Endothelial cell of umbilical vein (primary cell): ENCODE data around the gene USP4. TPM values are rescaled to one million over a fixed set of nuclear protein-coding genes. Genes with fewer than 3 reads are reported as not detected.

Experiments
- BruUV-seq: library from RNA; stranded (reverse); fragments of 400-500 nt; replicated peaks from 2 replicates; lab custom pipeline; 2021; lab: Mats Ljungman, UMichigan
- CTCF ChIA-PET: fragments of 300-600, 350-600 bp; sonication (Branson Sonifier 250); formaldehyde crosslinking; loops from one replicate; lab custom pipeline; 2021; ENCODE audit warnings: antibody characterized with exemption, inconsistent platforms; lab: Charles Lee
- POLR2A ChIA-PET: fragments of 300-600, 350-600 bp; sonication (Branson Sonifier 250); formaldehyde crosslinking; loops from one replicate; lab custom pipeline; 2021; ENCODE audit warnings: antibody characterized with exemption, inconsistent platforms; lab: Charles Lee
- DNase-seq: peaks from one replicate; pipeline ENCODE4 v3.0.0-alpha.2; 2011; ENCODE audit warnings: low read depth, low spot score
- FAIRE-seq: peaks from 2 replicates; lab custom pipeline; 2011; peaks lifted over from hg19 to GRCh38; lab: Jason Lieb, UNC
- H2AFZ ChIP-seq: 2 replicates; pipeline ENCODE4 v1.6.0; 2012; ENCODE audit warnings: low read depth, low read length, control low read depth, inconsistent platforms
- H3K27ac ChIP-seq: 2 replicates; pipeline ENCODE4 v1.5.1; 2011; ENCODE audit warnings: low read depth, mild to moderate bottlenecking, control low read depth, low read length, moderate library complexity; ENCODE audit not compliant: insufficient read depth
- H3K27me3 ChIP-seq, 2 experiments: 2 replicates each; pipeline versions ENCODE4 v1.6.0 to v1.6.1; 2011; ENCODE audit warnings: low read length in 2 of 2, mixed read lengths in 1 of 2; ENCODE audit not compliant: control insufficient read depth in 2 of 2, insufficient read depth in 2 of 2
- H3K36me3 ChIP-seq, 2 experiments: 2 replicates in 1 of 2; 3 replicates in 1 of 2; pipeline ENCODE4 v1.5.1; 2011; ENCODE audit warnings: low read length in 2 of 2, mild to moderate bottlenecking in 1 of 2, moderate library complexity in 1 of 2; ENCODE audit not compliant: control insufficient read depth in 2 of 2, insufficient read depth in 2 of 2; ENCODE audit errors: extremely low read depth in 1 of 2
- H3K4me1 ChIP-seq: 3 replicates; pipeline ENCODE4 v1.5.1; 2011; ENCODE audit warnings: mild to moderate bottlenecking, low read length; ENCODE audit not compliant: control insufficient read depth, insufficient read depth; ENCODE audit errors: extremely low read depth
- H3K4me2 ChIP-seq: 2 replicates; pipeline ENCODE4 v1.6.1; 2011; ENCODE audit warnings: low read length, control low read depth, mixed read lengths; ENCODE audit not compliant: insufficient read depth
- H3K4me3 ChIP-seq, 3 experiments: fragments of 200-600 bp in 1 of 3; sonication (generic), shearing (Covaris generic) in 1 of 3; replicated peaks in 1 of 3; 2 replicates each; pipeline ENCODE4 v1.5.1; 2011 to 2016; ENCODE audit warnings: control low read depth in 3 of 3, low read length in 3 of 3, mild to moderate bottlenecking in 2 of 3, inconsistent platforms in 1 of 3, low read depth in 1 of 3, moderate library complexity in 1 of 3; ENCODE audit not compliant: insufficient read depth in 1 of 3
- H3K79me2 ChIP-seq: 2 replicates; pipeline ENCODE4 v1.6.0; 2012; ENCODE audit warnings: low read length, inconsistent platforms; ENCODE audit not compliant: control insufficient read depth, insufficient read depth
- H3K9ac ChIP-seq: replicated peaks from 2 replicates; pipeline ENCODE3; 2011; ENCODE audit warnings: low read length, control low read depth; ENCODE audit not compliant: insufficient read depth; ENCODE audit errors: extremely low read depth
- H3K9me1 ChIP-seq: replicated peaks from 3 replicates; pipeline ENCODE4 v1.6.0; 2011; ENCODE audit warnings: mild to moderate bottlenecking, low read length; ENCODE audit not compliant: control insufficient read depth, insufficient read depth; ENCODE audit errors: extremely low read depth
- H3K9me3 ChIP-seq: replicated peaks from 2 replicates; pipeline ENCODE4 v1.5.1; 2012; ENCODE audit warnings: low read length, inconsistent platforms; ENCODE audit not compliant: control insufficient read depth, insufficient read depth
- H4K20me1 ChIP-seq: replicated peaks from 2 replicates; pipeline ENCODE3; 2011; ENCODE audit warnings: mild to moderate bottlenecking, low read length; ENCODE audit not compliant: control insufficient read depth, insufficient read depth; ENCODE audit errors: extremely low read depth
- CTCF ChIP-seq, 2 donors: IDR thresholded peaks; 1 replicate in 1 of 2; 2 replicates in 1 of 2; pipeline ENCODE4 v1.5.1; 2011; ENCODE audit warnings: low read length in 2 of 2, mild to moderate bottlenecking in 2 of 2, moderate library complexity in 2 of 2, control low read depth in 1 of 2, inconsistent platforms in 1 of 2, low read depth in 1 of 2; ENCODE audit not compliant: insufficient read depth in 1 of 2; ENCODE audit errors: extremely low read depth in 1 of 2
- EZH2 ChIP-seq: IDR thresholded peaks from 2 replicates; pipeline ENCODE4 v1.6.1; 2012; ENCODE audit warnings: borderline replicate concordance, low read depth, mild to moderate bottlenecking, moderate library complexity, low read length, inconsistent platforms; ENCODE audit not compliant: severe bottlenecking
- FOS ChIP-seq: IDR thresholded peaks from 2 replicates; pipeline ENCODE4 v1.6.1; 2011; ENCODE audit warnings: mild to moderate bottlenecking, low read length, moderate library complexity, borderline replicate concordance; ENCODE audit not compliant: insufficient read depth
- GATA2 ChIP-seq: IDR thresholded peaks from 2 replicates; pipeline ENCODE4 v1.7.0; 2011; ENCODE audit warnings: low read depth, mild to moderate bottlenecking, moderate library complexity, mixed read lengths, low read length; ENCODE audit not compliant: insufficient read length, insufficient read depth
- JUN ChIP-seq: IDR thresholded peaks from 2 replicates; pipeline ENCODE4 v1.6.1; 2011; ENCODE audit warnings: borderline replicate concordance, low read depth; ENCODE audit not compliant: insufficient read length, insufficient read depth
- MAX ChIP-seq: IDR thresholded peaks from 2 replicates; pipeline ENCODE4 v1.6.1; 2011; ENCODE audit not compliant: insufficient read depth, insufficient read length
- MYC ChIP-seq: IDR thresholded peaks from one replicate; pipeline ENCODE4 v1.6.1; 2011; ENCODE audit warnings: mild to moderate bottlenecking, low read depth, low read length
- POLR2A ChIP-seq: IDR thresholded peaks from 2 replicates; pipeline ENCODE4 v1.6.1; 2012; ENCODE audit warnings: low read depth, mild to moderate bottlenecking, control low read depth, low read length
- POLR2AphosphoS5 ChIP-seq: IDR thresholded peaks from 2 replicates; pipeline ENCODE4 v1.6.1; 2012; ENCODE audit warnings: low read depth, mild to moderate bottlenecking, control low read depth, low read length, moderate library complexity; ENCODE audit not compliant: insufficient read depth
- dilution Hi-C: fragments of 300-500 bp; cut with MboI; formaldehyde crosslinking; loops from one replicate; pipeline ENCODE4 v1.15.0; 2019; ENCODE audit warnings: low sequenced_read_pairs; ENCODE audit not compliant: extremely low pct_ligation_motif_present
- intact Hi-C: fragments of 100-400 bp; cut with micrococcal nuclease; formaldehyde crosslinking; loops from one replicate; pipeline ENCODE4 v1.10.0; 2022
- polyA plus RNA-seq, 4 experiments: library from polyadenylated mRNA; depleted of rRNA in 3 of 4; stranded (reverse) in 3 of 4; unstranded in 1 of 4; fragments of >200 nt; gene quantifications; 2 replicates each; pipeline versions ENCODE4 v1.2.1 to v1.2.3, GENCODE V29; 2011 to 2012; ENCODE audit warnings: missing spikeins in 1 of 4
- total RNA-seq: library from RNA; stranded (reverse); gene quantifications from 2 replicates; pipeline ENCODE4 v1.2.3, GENCODE V29; 2021

Gene USP4
- total and polyA plus RNA-seq, 2 donors (not counting 3 experiments of a cell fraction or from before 2014, with no cell fraction given) = 39.1 to 61.3 TPM

- Histone ChIP-seq H2AFZ (no peak overlapping the region), H3K9me3 (no peaks in the 10 kb centered on the region), H3K9me1 (no peaks in the 10 kb centered on the region), H3K4me3 (no peak overlapping the region), H3K9ac (no peak overlapping the region), H4K20me1 (no peaks in the 10 kb centered on the region), H3K4me2 (no peak overlapping the region), H3K36me3 (no peaks in the 10 kb centered on the region), H3K27me3 (no peaks in the 10 kb centered on the region), H3K27ac (no peak overlapping the region), H3K79me2 (peaks cover 28% of the 10 kb centered on the region), H3K4me1 (peaks cover 40% of the 10 kb centered on the region)
- FAIRE-seq (no peak), DNase-seq (no peak)
- ChIA-PET POLR2A (interaction anchor here (0.6 kb wide), 1 partner anchor 10 kb away, joined by 3 read pairs; no protein-coding TSS in a partner anchor), CTCF (interaction anchor here (0.7 to 2.0 kb wide), 5 partner anchors 8 to 106 kb away, joined by 3 to 8 read pairs (median 4); partner anchors contain the start of genes NICN1 and RHOA)
- BruUV-seq = no TSS peak
- TF ChIP-seq POLR2A (no peak), FOS (no peak), MYC (no peak), MAX (no peak), GATA2 (no peak), CTCF (IDR thresholded peaks at IDR 0.05; ENCODE audit: extremely low read depth in 1 of 2, insufficient read depth in 1 of 2, low read depth in 1 of 2, low read length in 2 of 2) (no peak), JUN (no peak), EZH2 (no peak), POLR2AphosphoS5 (no peak)
- dilution Hi-C loops = no loop called here
- intact Hi-C loops = loop anchor here (5.0 kb wide), 1 partner anchor 251 kb away; the partner anchor contains the start of gene QRICH1
These were observed 3.3 kb upstream of the USP4 start for GRCh38 chr3:49343163-49343562.
